Endodermal cell (in vitro differentiated cells): ENCODE measurements around the gene SCLY. TPM values are rescaled to one million over a fixed set of nuclear protein-coding genes. Genes with fewer than 3 reads are reported as not detected.

ENCODE experiments used
- DNase-seq: peaks from one replicate; pipeline ENCODE4 v3.0.0-alpha.2; 2017
- H3K27ac ChIP-seq: 2 replicates; pipeline ENCODE4 v1.5.1; 2013; ENCODE audit warnings: mild to moderate bottlenecking, low read depth, low read length, moderate library complexity
- H3K27me3 ChIP-seq: 2 replicates; pipeline ENCODE4 v1.6.1; 2013; ENCODE audit warnings: mild to moderate bottlenecking, low read length, moderate library complexity; ENCODE audit not compliant: insufficient read depth, control insufficient read depth, poor library complexity, severe bottlenecking
- H3K36me3 ChIP-seq: 2 replicates; pipeline ENCODE4 v1.7.0; 2013; ENCODE audit warnings: mild to moderate bottlenecking, low read length, moderate library complexity; ENCODE audit not compliant: control insufficient read depth, insufficient read depth
- H3K4me1 ChIP-seq: one replicate; pipeline ENCODE4 v1.7.0; 2013; ENCODE audit warnings: low read length; ENCODE audit not compliant: control insufficient read depth, insufficient read depth
- H3K4me3 ChIP-seq: 2 replicates; pipeline ENCODE4 v1.5.1; 2013; ENCODE audit warnings: mild to moderate bottlenecking, low read length, moderate library complexity
- H3K9ac ChIP-seq: 2 replicates; pipeline ENCODE4 v1.6.1; 2013; ENCODE audit warnings: mild to moderate bottlenecking, low read length, moderate library complexity; ENCODE audit not compliant: poor library complexity, severe bottlenecking; ENCODE audit errors: extremely low read depth
- H3K9me3 ChIP-seq: 2 replicates; pipeline ENCODE4 v1.6.1; 2013; ENCODE audit warnings: mild to moderate bottlenecking, low read length, moderate library complexity; ENCODE audit not compliant: control insufficient read depth
- H3K27ac Mint-ChIP-seq: 2 replicates; pipeline ENCODE4 v1.8.0; 2020; ENCODE audit warnings: mixed read lengths
- H3K27me3 Mint-ChIP-seq: 2 replicates; pipeline ENCODE4 v1.8.0; 2021; ENCODE audit warnings: mild to moderate bottlenecking, mixed read lengths; ENCODE audit not compliant: insufficient read depth
- H3K36me3 Mint-ChIP-seq: 2 replicates; pipeline ENCODE4 v1.8.0; 2020; ENCODE audit warnings: low read depth, mixed read lengths
- H3K4me1 Mint-ChIP-seq: 2 replicates; pipeline ENCODE4 v1.8.0; 2020; ENCODE audit warnings: mixed read lengths
- H3K4me3 Mint-ChIP-seq: 2 replicates; pipeline ENCODE4 v1.8.0; 2020; ENCODE audit warnings: mild to moderate bottlenecking, moderate library complexity, mixed read lengths
- H3K9me3 Mint-ChIP-seq: 2 replicates; pipeline ENCODE4 v1.8.0; 2020; ENCODE audit warnings: mild to moderate bottlenecking, mixed read lengths
- WGBS, 2 experiments: methylation state at CpG; one replicate each; pipeline versions ENCODE4 v1.1.5 to v1.1.7; 2013; ENCODE audit warnings: missing lambda C conversion rate in 2 of 2, mixed read lengths in 1 of 2; ENCODE audit not compliant: insufficient coverage in 1 of 2, insufficient read length in 1 of 2; 5-methylcytosine and 5-hydroxymethylcytosine counted together
- total RNA-seq, 2 donors: library from RNA; stranded (reverse); fragmentation: NEBNext Ultra II Directional in 1 of 2; extraction: Animal tissue kit (Norgen Biotek cat#: 25700) in 1 of 2; gene quantifications; 2 replicates in 1 of 2; 3 replicates in 1 of 2; pipeline ENCODE4 v1.2.1, GENCODE V29; 2021
- TF ChIP-seq, protein P1 (sequence below): fragments of 200-600 bp; sonication (generic); conservative IDR thresholded peaks from 2 replicates; pipeline ENCODE4 v1.5.0; 2021; ENCODE audit warnings: antibody characterized with exemption, mild to moderate bottlenecking

Gene SCLY
- total RNA-seq, 2 donors from 2014 or later: 39.0 to 45.0 TPM

DNA sequence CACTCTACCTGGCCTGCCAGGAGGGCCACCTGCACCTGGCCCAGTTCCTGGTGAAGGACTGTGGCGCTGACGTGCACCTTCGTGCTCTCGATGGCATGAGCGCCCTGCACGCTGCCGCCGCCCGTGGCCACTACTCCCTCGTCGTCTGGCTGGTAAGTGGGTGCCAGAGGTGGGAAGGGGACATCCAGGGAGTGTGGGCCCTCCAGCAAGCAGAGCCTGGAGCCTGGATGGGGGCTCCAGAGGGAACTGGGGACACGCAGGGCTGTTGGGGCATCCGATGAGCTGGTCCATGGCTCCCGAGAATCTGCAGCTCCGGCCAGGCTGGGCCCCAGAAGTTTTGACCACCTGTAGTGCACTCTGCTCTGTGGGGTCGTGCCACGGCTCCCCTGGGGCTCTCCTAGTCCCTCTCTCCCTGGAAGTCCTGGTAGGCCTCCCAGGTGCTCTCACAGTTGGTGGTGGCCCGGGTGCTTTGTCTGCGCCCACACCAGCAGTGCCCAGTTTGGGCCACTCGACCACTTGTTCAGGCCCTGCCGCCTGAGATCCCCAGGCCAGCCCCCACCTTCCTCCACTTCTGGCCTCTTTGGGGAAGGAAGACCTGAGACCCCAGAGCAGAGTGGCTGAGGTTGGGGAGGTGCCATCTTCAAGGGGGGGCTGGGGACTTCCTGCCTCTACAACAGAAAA is 44.0 kb downstream of the SCLY start:
- no peak for DNase-seq
- Histone ChIP-seq H3K4me1 (no peaks in the 10 kb centered on the region), H3K27ac (no peak overlapping the region), H3K9ac (no peak overlapping the region), H3K36me3 (no peaks in the 10 kb centered on the region), H3K27me3 (no peaks in the 10 kb centered on the region), H3K9me3 (no peaks in the 10 kb centered on the region), H3K4me3 (no peak overlapping the region)
- Mint-ChIP-seq H3K27ac (no peak overlapping the region), H3K9me3 (no peaks in the 10 kb centered on the region), H3K27me3 (no peaks in the 10 kb centered on the region), H3K4me3 (no peak overlapping the region), H3K4me1 (peaks cover 5% of the 10 kb centered on the region), H3K36me3 (no peaks in the 10 kb centered on the region)
- 92 to 97% methylated on average over 10 to 21 of the region's 21 CpGs for WGBS, 2 experiments
- TF ChIP-seq, protein P1, sequence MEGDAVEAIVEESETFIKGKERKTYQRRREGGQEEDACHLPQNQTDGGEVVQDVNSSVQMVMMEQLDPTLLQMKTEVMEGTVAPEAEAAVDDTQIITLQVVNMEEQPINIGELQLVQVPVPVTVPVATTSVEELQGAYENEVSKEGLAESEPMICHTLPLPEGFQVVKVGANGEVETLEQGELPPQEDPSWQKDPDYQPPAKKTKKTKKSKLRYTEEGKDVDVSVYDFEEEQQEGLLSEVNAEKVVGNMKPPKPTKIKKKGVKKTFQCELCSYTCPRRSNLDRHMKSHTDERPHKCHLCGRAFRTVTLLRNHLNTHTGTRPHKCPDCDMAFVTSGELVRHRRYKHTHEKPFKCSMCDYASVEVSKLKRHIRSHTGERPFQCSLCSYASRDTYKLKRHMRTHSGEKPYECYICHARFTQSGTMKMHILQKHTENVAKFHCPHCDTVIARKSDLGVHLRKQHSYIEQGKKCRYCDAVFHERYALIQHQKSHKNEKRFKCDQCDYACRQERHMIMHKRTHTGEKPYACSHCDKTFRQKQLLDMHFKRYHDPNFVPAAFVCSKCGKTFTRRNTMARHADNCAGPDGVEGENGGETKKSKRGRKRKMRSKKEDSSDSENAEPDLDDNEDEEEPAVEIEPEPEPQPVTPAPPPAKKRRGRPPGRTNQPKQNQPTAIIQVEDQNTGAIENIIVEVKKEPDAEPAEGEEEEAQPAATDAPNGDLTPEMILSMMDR: no peak

DNA sequence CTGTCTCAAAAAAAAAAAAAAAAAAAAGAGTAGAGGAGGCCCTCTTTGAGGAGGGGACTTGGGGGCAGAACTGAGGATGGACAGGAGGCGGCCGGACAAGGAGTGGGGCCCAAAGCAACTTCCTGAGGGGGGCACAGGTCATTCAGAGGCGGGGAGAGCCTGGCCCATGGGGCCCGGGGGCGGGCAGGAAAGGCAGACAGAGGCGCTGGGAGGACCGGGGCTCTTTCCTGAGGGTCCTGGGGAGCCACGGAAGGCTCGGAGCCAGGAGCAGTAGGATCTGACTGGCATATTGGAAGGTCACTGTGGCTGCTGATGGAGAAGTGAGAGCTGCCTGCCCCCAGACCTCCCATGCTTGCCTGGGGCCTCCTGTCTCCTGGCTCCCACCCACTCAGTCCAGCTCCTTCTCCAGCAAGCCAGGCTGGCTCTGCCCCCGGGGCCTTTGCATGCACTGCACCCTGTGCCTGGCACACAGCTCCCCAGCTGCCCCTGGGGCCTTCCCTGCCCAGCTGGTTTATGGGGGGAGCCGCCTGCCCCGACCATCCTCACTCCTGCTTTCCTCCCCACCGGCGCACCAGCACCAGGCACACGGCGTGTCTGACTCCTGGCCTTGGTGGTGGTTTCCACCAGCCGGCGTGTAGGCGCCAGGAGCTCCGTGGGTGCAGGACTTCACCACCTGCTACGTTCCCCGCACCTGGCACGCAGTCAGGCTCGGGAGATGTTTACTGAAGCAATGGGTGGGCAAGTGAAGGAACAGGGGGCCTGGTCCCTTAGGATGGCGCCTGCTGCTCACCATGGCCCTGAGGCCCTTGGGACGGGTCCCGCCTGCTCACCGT is 44.9 kb downstream of the SCLY start:
- Mint-ChIP-seq H3K4me3 (no peak overlapping the region), H3K4me1 (peaks cover 5% of the 10 kb centered on the region), H3K27ac (no peak overlapping the region)

GRCh38 chr2:238106339-238106697 is 45.5 kb downstream of the SCLY start:
- no peaks in the 10 kb centered on the region for H3K27me3 ChIP-seq
- no peak overlapping the region for H3K4me3 Mint-ChIP-seq
- H3K4me3 ChIP-seq: no peak overlapping the region
- H3K9me3 Mint-ChIP-seq: no peaks in the 10 kb centered on the region
- no peak overlapping the region for H3K27ac ChIP-seq
- WGBS, 2 experiments: 87 to 91% methylated on average over 6 to 13 of the region's 13 CpGs
- no peaks in the 10 kb centered on the region for H3K36me3 ChIP-seq
- H3K9me3 ChIP-seq: no peaks in the 10 kb centered on the region
- H3K27me3 Mint-ChIP-seq: no peaks in the 10 kb centered on the region
- H3K4me1 ChIP-seq: no peaks in the 10 kb centered on the region
- DNase-seq: peak; percentile 80
- H3K27ac Mint-ChIP-seq: no peak overlapping the region
- TF ChIP-seq, protein P1: peak; percentile 58
- no peak overlapping the region for H3K9ac ChIP-seq
- H3K36me3 Mint-ChIP-seq: no peaks in the 10 kb centered on the region
- H3K4me1 Mint-ChIP-seq: peaks cover 5% of the 10 kb centered on the region

More for the DNA sequence above, 44.9 kb downstream of the SCLY start:
- Mint-ChIP-seq H3K9me3 (no peaks in the 10 kb centered on the region), H3K36me3 (no peaks in the 10 kb centered on the region), H3K27me3 (no peaks in the 10 kb centered on the region)
- H3K27me3 ChIP-seq: no peaks in the 10 kb centered on the region
- WGBS, 2 experiments: 94% methylated on average over 16 to 28 of the region's 28 CpGs
- TF ChIP-seq, protein P1: no peak
- H3K27ac ChIP-seq: no peak overlapping the region
- DNase-seq: peak; percentile 41
- no peaks in the 10 kb centered on the region for H3K36me3 ChIP-seq
- H3K4me3 ChIP-seq: no peak overlapping the region
- no peaks in the 10 kb centered on the region for H3K4me1 ChIP-seq
- H3K9me3 ChIP-seq: no peaks in the 10 kb centered on the region
- H3K9ac ChIP-seq: no peak overlapping the region
